ENCODE results near the gene EPB41. TPM values are rescaled to one million over a fixed set of nuclear protein-coding genes. Genes with fewer than 3 reads are reported as not detected.

EPB41 gene
- total and polyA plus RNA-seq, 9 of the 15 experiments (the other 6 are each of a cell fraction or from before 2014, with no cell fraction given): 3.7 to 213 (median 141) TPM

GRCh38 chr1:28877132-28877781, 37.1 kb upstream of the EPB41 start (continued):
- TF ChIP-seq GTF3C2 (IDR thresholded peaks at IDR 0.05; ENCODE audit: borderline replicate concordance, extremely low read depth, insufficient read length): no peak
- no peak for TF ChIP-seq ZNF551 (CRISPR knock-in tag; IDR thresholded peaks at IDR 0.05)
- no peak for TF ChIP-seq GTF2F1 (IDR thresholded peaks at IDR 0.05; ENCODE audit: low read depth, low read length)
- no peak for TF ChIP-seq RBM14 (IDR thresholded peaks at IDR 0.05; ENCODE audit: borderline replicate concordance, insufficient read depth, low read depth, low read length)
- TF ChIP-seq LCOR (CRISPR knock-in tag; IDR thresholded peaks at IDR 0.05): peak; percentile 100
- TF ChIP-seq YY1 (IDR thresholded peaks at IDR 0.05; ENCODE audit: borderline replicate concordance in 1 of 3, control insufficient read depth in 1 of 3, extremely low read depth in 1 of 3, insufficient read depth in 3 of 3, insufficient read length in 1 of 3, insufficient replicate concordance in 2 of 3, low read depth in 1 of 3, low read length in 2 of 3): peak in 2 of 3 experiments; percentile 18 to 51
- TF ChIP-seq JUNB (CRISPR knock-in tag; conservative IDR thresholded peaks at IDR 0.05): no peak
- TF ChIP-seq KDM1A (IDR thresholded peaks at IDR 0.05): peak in 1 of 2 experiments; percentile 37; a peak in 1 of 4 replicates
- no peak for TF ChIP-seq POLR2AphosphoS5 (IDR thresholded peaks at IDR 0.05; ENCODE audit: control insufficient read depth, insufficient read depth, low read depth, low read length)
- TF ChIP-seq CREB1 (IDR thresholded peaks at IDR 0.05): no peak
- TF ChIP-seq CREB1 (CRISPR knock-in tag; IDR thresholded peaks at IDR 0.05): 0 out of 2 replicates have a peak, but pooled peaks have one; percentile 30
- TF ChIP-seq HSF4 (CRISPR knock-in tag; IDR thresholded peaks at IDR 0.05; ENCODE audit: borderline replicate concordance): no peak
- no peak for TF ChIP-seq ZNF175 (CRISPR knock-in tag; IDR thresholded peaks at IDR 0.05; ENCODE audit: low read depth)
- no peak for TF ChIP-seq MCM3 (IDR thresholded peaks at IDR 0.05)
- TF ChIP-seq ZNF384 (IDR thresholded peaks at IDR 0.05; ENCODE audit: low read depth, low read length): peak; percentile 75; the same call in 1 of the 2 replicates
- no peak for TF ChIP-seq ZNF77 (CRISPR knock-in tag; IDR thresholded peaks at IDR 0.05)
- TF ChIP-seq ZNF584 (CRISPR knock-in tag; IDR thresholded peaks at IDR 0.05; ENCODE audit: low read depth): no peak
- no peak for TF ChIP-seq MED1 (CRISPR knock-in tag; IDR thresholded peaks at IDR 0.05; ENCODE audit: borderline replicate concordance)
- no peak for TF ChIP-seq MYNN (IDR thresholded peaks at IDR 0.05)
- TF ChIP-seq MYNN (CRISPR knock-in tag; IDR thresholded peaks at IDR 0.05): no peak
- no peak for TF ChIP-seq FOSL1 (tag; conservative IDR thresholded peaks at IDR 0.05)
- no peak for TF ChIP-seq ZNF212 (CRISPR knock-in tag; IDR thresholded peaks at IDR 0.05)
- TF ChIP-seq, protein P1, sequence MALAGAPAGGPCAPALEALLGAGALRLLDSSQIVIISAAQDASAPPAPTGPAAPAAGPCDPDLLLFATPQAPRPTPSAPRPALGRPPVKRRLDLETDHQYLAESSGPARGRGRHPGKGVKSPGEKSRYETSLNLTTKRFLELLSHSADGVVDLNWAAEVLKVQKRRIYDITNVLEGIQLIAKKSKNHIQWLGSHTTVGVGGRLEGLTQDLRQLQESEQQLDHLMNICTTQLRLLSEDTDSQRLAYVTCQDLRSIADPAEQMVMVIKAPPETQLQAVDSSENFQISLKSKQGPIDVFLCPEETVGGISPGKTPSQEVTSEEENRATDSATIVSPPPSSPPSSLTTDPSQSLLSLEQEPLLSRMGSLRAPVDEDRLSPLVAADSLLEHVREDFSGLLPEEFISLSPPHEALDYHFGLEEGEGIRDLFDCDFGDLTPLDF (CRISPR knock-in tag; IDR thresholded peaks at IDR 0.05): no peak
